K562 (cell line): ENCODE results near the gene LCA5L. TPM values are rescaled to one million over a fixed set of nuclear protein-coding genes. Genes with fewer than 3 reads are reported as not detected.

Experiments used
- CUX1 ChIP-seq: fragments of 200-800 bp; sonication (Bioruptor generic); IDR thresholded peaks from 2 replicates; pipeline ENCODE4 v1.6.1; 2016; ENCODE audit warnings: missing genetic modification characterization, missing compliant biosample characterization
- FOXJ2 ChIP-seq: fragments of 200-800 bp; sonication (Bioruptor generic); IDR thresholded peaks from 2 replicates; pipeline ENCODE4 v1.6.1; 2016; ENCODE audit warnings: missing genetic modification characterization, missing compliant biosample characterization
- GTF2B ChIP-seq: IDR thresholded peaks from 2 replicates; pipeline ENCODE4 v1.6.1; 2011; ENCODE audit not compliant: insufficient read length; ENCODE audit errors: extremely low read depth
- HSF4 ChIP-seq: fragments of 250-450 bp; sonication (Bioruptor Pico); IDR thresholded peaks from 2 replicates; pipeline ENCODE4 v2.1.2; 2022; ENCODE audit warnings: mild to moderate bottlenecking, moderate library complexity, borderline replicate concordance
- RBFOX2 ChIP-seq: fragments of 200-400 bp; formaldehyde crosslinking; IDR thresholded peaks from 2 replicates; pipeline ENCODE4 v1.6.1; 2017; ENCODE audit warnings: low read depth, mild to moderate bottlenecking, low read length, moderate library complexity
- TSC22D4 ChIP-seq: fragments of 450-650 bp; IDR thresholded peaks from 2 replicates; pipeline ENCODE4 v1.6.1; 2016; ENCODE audit warnings: missing genetic modification characterization, missing biosample characterization, control low read depth
- polyA plus RNA-seq, 8 experiments: library from polyadenylated mRNA; depleted of rRNA in 4 of 8; stranded (reverse) in 5 of 8; unstranded in 3 of 8; fragments of >200 nt; fragmentation: Nextera tagmentation in 2 of 8; fragmentation: Illumina TruSeq in 1 of 8; extraction: Ambion mirVana in 2 of 8; extraction: Trizol in 1 of 8; gene quantifications; 2 replicates each; pipeline versions ENCODE4 v1.2.1 to v1.2.3, GENCODE V29; 2011 to 2014; ENCODE audit warnings: inconsistent platforms in 1 of 8, missing spikeins in 1 of 8
- total RNA-seq, 7 experiments: library from RNA; depleted of rRNA in 6 of 7; stranded (reverse); fragments of >200 nt in 6 of 7; fragmentation: Illumina TruSeq in 2 of 7; extraction: Trizol in 2 of 7; gene quantifications; 2 replicates each; pipeline versions ENCODE4 v1.2.1 to v1.2.3, GENCODE V29; 2011 to 2021; ENCODE audit warnings: low replicate concordance in 1 of 7
- TF ChIP-seq, protein P1 (sequence below): fragments of 450-650 bp; IDR thresholded peaks from 2 replicates; pipeline ENCODE4 v1.6.1; 2016; ENCODE audit warnings: mild to moderate bottlenecking
- TF ChIP-seq, protein P2 (sequence below), 2 experiments: IDR thresholded peaks; 2 replicates each; pipeline ENCODE4 v1.6.1; 2012; ENCODE audit warnings: improper control_type of control experiment in 2 of 2, low read depth in 2 of 2, low read length in 2 of 2, borderline replicate concordance in 1 of 2
- TF ChIP-seq, protein P3 (sequence below): fragments of 450-650 bp; IDR thresholded peaks from 2 replicates; pipeline ENCODE4 v1.7.1; 2018; ENCODE audit warnings: mild to moderate bottlenecking, low read depth; ENCODE audit not compliant: partially characterized antibody

The LCA5L gene
- total and polyA plus RNA-seq, 9 of the 15 experiments (the other 6 are each of a cell fraction or from before 2014, with no cell fraction given): 1.8 to 4.9 (median 3.8) TPM

DNA sequence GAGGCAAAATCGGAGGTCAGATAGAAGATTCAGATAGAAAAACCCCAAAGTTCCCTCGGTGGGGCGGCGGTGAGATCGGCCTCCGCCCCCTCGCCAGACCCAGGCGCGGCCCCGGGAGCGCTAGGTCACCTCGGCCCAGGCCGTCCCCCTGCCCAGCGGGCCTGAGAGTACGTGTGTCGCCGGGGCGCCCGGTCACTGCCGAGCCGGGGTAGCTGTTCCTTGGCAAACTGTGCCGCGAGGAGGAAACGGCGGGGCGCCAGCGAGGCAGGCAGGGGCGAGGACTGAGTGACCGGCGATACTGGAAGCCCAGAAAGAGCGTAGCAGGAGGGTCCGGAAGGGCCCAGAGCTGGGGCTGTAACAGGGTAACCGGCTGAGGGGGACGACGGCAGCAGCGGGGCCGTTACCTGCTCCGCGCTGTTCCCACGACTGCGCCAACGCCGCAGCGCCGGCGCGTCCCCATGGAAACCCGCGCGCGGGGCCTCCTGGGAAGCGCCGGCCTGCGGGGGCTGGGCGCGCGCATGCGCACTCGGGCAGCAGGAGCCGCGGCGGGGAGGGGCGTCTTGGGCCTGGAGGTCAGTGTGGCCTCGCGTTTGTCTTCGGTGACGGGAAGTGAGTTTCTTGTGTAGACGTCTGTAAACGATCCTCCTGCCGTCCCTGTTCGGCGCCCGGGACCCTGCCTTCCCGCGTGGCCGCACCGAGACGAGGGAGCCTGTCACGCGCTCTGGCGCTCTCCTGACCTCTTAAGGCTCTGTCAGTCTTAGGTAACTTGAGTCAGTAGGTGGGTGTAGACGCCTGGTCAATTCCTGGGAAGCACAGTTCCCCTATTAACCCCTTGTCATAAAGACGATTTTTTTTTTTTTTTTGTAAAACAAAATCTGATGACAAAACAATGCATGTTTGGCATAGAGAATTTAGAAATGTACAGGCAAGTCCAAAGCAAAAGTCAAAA lies at the start of gene LCA5L (continued):
- TF ChIP-seq RBFOX2 (peak; percentile 97), TSC22D4 (tag) (no peak), CUX1 (CRISPR knock-in tag) (no peak), HSF4 (CRISPR knock-in tag) (no peak), GTF2B (no peak), FOXJ2 (tag) (peak; percentile 83)
- TF ChIP-seq, protein P1, sequence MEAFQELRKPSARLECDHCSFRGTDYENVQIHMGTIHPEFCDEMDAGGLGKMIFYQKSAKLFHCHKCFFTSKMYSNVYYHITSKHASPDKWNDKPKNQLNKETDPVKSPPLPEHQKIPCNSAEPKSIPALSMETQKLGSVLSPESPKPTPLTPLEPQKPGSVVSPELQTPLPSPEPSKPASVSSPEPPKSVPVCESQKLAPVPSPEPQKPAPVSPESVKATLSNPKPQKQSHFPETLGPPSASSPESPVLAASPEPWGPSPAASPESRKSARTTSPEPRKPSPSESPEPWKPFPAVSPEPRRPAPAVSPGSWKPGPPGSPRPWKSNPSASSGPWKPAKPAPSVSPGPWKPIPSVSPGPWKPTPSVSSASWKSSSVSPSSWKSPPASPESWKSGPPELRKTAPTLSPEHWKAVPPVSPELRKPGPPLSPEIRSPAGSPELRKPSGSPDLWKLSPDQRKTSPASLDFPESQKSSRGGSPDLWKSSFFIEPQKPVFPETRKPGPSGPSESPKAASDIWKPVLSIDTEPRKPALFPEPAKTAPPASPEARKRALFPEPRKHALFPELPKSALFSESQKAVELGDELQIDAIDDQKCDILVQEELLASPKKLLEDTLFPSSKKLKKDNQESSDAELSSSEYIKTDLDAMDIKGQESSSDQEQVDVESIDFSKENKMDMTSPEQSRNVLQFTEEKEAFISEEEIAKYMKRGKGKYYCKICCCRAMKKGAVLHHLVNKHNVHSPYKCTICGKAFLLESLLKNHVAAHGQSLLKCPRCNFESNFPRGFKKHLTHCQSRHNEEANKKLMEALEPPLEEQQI: no peak
- TF ChIP-seq, protein P2, sequence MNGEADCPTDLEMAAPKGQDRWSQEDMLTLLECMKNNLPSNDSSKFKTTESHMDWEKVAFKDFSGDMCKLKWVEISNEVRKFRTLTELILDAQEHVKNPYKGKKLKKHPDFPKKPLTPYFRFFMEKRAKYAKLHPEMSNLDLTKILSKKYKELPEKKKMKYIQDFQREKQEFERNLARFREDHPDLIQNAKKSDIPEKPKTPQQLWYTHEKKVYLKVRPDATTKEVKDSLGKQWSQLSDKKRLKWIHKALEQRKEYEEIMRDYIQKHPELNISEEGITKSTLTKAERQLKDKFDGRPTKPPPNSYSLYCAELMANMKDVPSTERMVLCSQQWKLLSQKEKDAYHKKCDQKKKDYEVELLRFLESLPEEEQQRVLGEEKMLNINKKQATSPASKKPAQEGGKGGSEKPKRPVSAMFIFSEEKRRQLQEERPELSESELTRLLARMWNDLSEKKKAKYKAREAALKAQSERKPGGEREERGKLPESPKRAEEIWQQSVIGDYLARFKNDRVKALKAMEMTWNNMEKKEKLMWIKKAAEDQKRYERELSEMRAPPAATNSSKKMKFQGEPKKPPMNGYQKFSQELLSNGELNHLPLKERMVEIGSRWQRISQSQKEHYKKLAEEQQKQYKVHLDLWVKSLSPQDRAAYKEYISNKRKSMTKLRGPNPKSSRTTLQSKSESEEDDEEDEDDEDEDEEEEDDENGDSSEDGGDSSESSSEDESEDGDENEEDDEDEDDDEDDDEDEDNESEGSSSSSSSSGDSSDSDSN (IDR thresholded peaks at IDR 0.05; ENCODE audit: borderline replicate concordance in 1 of 2, low read depth in 2 of 2, low read length in 2 of 2): peak in 1 of 2 experiments; percentile 50; a peak in 1 of 4 replicates
- TF ChIP-seq, protein P3, sequence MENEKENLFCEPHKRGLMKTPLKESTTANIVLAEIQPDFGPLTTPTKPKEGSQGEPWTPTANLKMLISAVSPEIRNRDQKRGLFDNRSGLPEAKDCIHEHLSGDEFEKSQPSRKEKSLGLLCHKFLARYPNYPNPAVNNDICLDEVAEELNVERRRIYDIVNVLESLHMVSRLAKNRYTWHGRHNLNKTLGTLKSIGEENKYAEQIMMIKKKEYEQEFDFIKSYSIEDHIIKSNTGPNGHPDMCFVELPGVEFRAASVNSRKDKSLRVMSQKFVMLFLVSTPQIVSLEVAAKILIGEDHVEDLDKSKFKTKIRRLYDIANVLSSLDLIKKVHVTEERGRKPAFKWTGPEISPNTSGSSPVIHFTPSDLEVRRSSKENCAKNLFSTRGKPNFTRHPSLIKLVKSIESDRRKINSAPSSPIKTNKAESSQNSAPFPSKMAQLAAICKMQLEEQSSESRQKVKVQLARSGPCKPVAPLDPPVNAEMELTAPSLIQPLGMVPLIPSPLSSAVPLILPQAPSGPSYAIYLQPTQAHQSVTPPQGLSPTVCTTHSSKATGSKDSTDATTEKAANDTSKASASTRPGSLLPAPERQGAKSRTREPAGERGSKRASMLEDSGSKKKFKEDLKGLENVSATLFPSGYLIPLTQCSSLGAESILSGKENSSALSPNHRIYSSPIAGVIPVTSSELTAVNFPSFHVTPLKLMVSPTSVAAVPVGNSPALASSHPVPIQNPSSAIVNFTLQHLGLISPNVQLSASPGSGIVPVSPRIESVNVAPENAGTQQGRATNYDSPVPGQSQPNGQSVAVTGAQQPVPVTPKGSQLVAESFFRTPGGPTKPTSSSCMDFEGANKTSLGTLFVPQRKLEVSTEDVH: no peak
